Forelimb muscle (tissue), 1 donor: ENCODE results near the gene IL17REL. TPM values are rescaled to one million over a fixed set of nuclear protein-coding genes. Genes with fewer than 3 reads are reported as not detected.

Experiments
- DNase-seq: peaks from one replicate; pipeline ENCODE4 v3.0.0-alpha.2; 2013; ENCODE audit warnings: low read depth
- polyA plus RNA-seq: library from polyadenylated mRNA; unstranded; fragments of 120-200 nt; gene quantifications from one replicate; pipeline ENCODE4 v1.2.1, GENCODE V29; 2013; ENCODE audit not compliant: insufficient read length

IL17REL gene
- polyA plus RNA-seq, 1 donor, result not detected

- DNase-seq, result no peak
Measured at GRCh38 chr22:50002791-50003190, 9.8 kb downstream of the IL17REL start.

GRCh38 chr22:50001388-50002231, 11.0 kb downstream of the IL17REL start:
- DNase-seq, result no peak

- DNase-seq, result no peak
Measured at GRCh38 chr22:50000587-50001387, 11.8 kb downstream of the IL17REL start.

GRCh38 chr22:49999946-50000586, 12.5 kb downstream of the IL17REL start:
- DNase-seq, result no peak

- no peak for DNase-seq
Measured at GRCh38 chr22:49999063-49999945, 13.3 kb downstream of the IL17REL start.

- DNase-seq, result no peak
Measured at GRCh38 chr22:49998718-49999062, 13.9 kb downstream of the IL17REL start.

GRCh38 chr22:49997932-49998717, 14.4 kb downstream of the IL17REL start:
- no peak for DNase-seq

- DNase-seq, result no peak
Measured at GRCh38 chr22:49997251-49997599, 15.3 kb downstream of the IL17REL start.

GRCh38 chr22:49996518-49997250, 15.9 kb downstream of the IL17REL start:
- no peak for DNase-seq

GRCh38 chr22:49996119-49996517, 16.4 kb downstream of the IL17REL start:
- no peak for DNase-seq

GRCh38 chr22:49995361-49996118, 17.0 kb downstream of the IL17REL start:
- no peak for DNase-seq

- no peak for DNase-seq
Measured at GRCh38 chr22:49995041-49995360, 17.6 kb downstream of the IL17REL start.

GRCh38 chr22:49994361-49995040, 18.1 kb downstream of the IL17REL start:
- DNase-seq, result no peak

- DNase-seq, result no peak
Measured at GRCh38 chr22:49993649-49994360, 18.8 kb downstream of the IL17REL start.

GRCh38 chr22:49992921-49993648, 19.5 kb downstream of the IL17REL start:
- no peak for DNase-seq

- no peak for DNase-seq
Measured at GRCh38 chr22:49991907-49992533, 20.5 kb downstream of the IL17REL start.

GRCh38 chr22:49991167-49991566, 21.4 kb downstream of the IL17REL start:
- no peak for DNase-seq
